K562 (cell line): Measurements from ENCODE around the gene CENPT. TPM values are rescaled to one million over a fixed set of nuclear protein-coding genes. Genes with fewer than 3 reads are reported as not detected.

Experiments
- BACH1 ChIP-seq: fragments of 200-800 bp; sonication (Bioruptor generic); IDR thresholded peaks from 2 replicates; pipeline ENCODE4 v1.6.1; 2016; ENCODE audit warnings: missing genetic modification characterization, missing compliant biosample characterization
- BRD9 ChIP-seq: fragments of 450-650 bp; IDR thresholded peaks from 2 replicates; pipeline ENCODE4 v1.6.1; 2018; ENCODE audit warnings: low read depth; ENCODE audit not compliant: partially characterized antibody
- CHD4 ChIP-seq: fragments of 200-600 bp; sonication (generic); IDR thresholded peaks from 3 replicates; pipeline ENCODE4 v1.6.1; 2012; ENCODE audit warnings: low read depth, mild to moderate bottlenecking, mixed read lengths, low read length, inconsistent platforms; ENCODE audit not compliant: insufficient read depth, insufficient replicate concordance, poor library complexity, severe bottlenecking
- DACH1 ChIP-seq: fragments of 450-650 bp; IDR thresholded peaks from 2 replicates; pipeline ENCODE4 v1.6.1; 2018; ENCODE audit not compliant: partially characterized antibody
- MYNN ChIP-seq, 2 experiments: sonication (generic); formaldehyde crosslinking in 1 of 2; IDR thresholded peaks; 2 replicates each; pipeline versions ENCODE4 v1.5.0 to v1.6.1; 2016 to 2020; ENCODE audit warnings: antibody characterized with exemption in 1 of 2, missing genetic modification reagents in 1 of 2
- PATZ1 ChIP-seq: fragments of 250-450 bp; sonication (Bioruptor Pico); IDR thresholded peaks from 2 replicates; pipeline ENCODE4 v1.5.0; 2020; ENCODE audit warnings: mild to moderate bottlenecking, borderline replicate concordance
- PCBP1 ChIP-seq: fragments of 200-400 bp; formaldehyde crosslinking; IDR thresholded peaks from 2 replicates; pipeline ENCODE4 v1.6.1; 2018; ENCODE audit warnings: mild to moderate bottlenecking, low read depth, low read length; ENCODE audit not compliant: poor library complexity, severe bottlenecking
- RUNX1 ChIP-seq: sonication (generic); IDR thresholded peaks from 2 replicates; pipeline ENCODE4 v1.6.1; 2016; ENCODE audit warnings: antibody characterized with exemption, low read depth
- SMARCB1 ChIP-seq: IDR thresholded peaks from 2 replicates; pipeline ENCODE4 v1.6.1; 2011; ENCODE audit warnings: improper control_type of control experiment, low read depth; ENCODE audit not compliant: insufficient read length
- TGIF2 ChIP-seq: sonication (generic); formaldehyde crosslinking; IDR thresholded peaks from 2 replicates; pipeline ENCODE4 v1.8.1; 2022; ENCODE audit warnings: mild to moderate bottlenecking, missing genetic modification reagents, moderate library complexity
- ZBTB1 ChIP-seq: sonication (generic); formaldehyde crosslinking; IDR thresholded peaks from 2 replicates; pipeline ENCODE4 v1.8.1; 2023; ENCODE audit warnings: missing genetic modification reagents, low read depth, mild to moderate bottlenecking, borderline replicate concordance
- ZNF124 ChIP-seq: sonication (generic); formaldehyde crosslinking; IDR thresholded peaks from 2 replicates; pipeline ENCODE4 v1.8.1; 2022; ENCODE audit warnings: missing genetic modification reagents
- ZNF253 ChIP-seq: fragments of 250-450 bp; sonication (Bioruptor Pico); conservative IDR thresholded peaks from 2 replicates; pipeline ENCODE4 v1.6.1; 2021; ENCODE audit warnings: mild to moderate bottlenecking
- ZNF3 ChIP-seq: fragments of 250-450 bp; sonication (Bioruptor Pico); IDR thresholded peaks from 2 replicates; pipeline ENCODE4 v1.5.0; 2021; ENCODE audit warnings: mild to moderate bottlenecking, moderate library complexity
- polyA plus RNA-seq, 8 experiments: library from polyadenylated mRNA; depleted of rRNA in 4 of 8; stranded (reverse) in 5 of 8; unstranded in 3 of 8; fragments of >200 nt; fragmentation: Nextera tagmentation in 2 of 8; fragmentation: Illumina TruSeq in 1 of 8; extraction: Ambion mirVana in 2 of 8; extraction: Trizol in 1 of 8; gene quantifications; 2 replicates each; pipeline versions ENCODE4 v1.2.1 to v1.2.3, GENCODE V29; 2011 to 2014; ENCODE audit warnings: inconsistent platforms in 1 of 8, missing spikeins in 1 of 8
- total RNA-seq, 7 experiments: library from RNA; depleted of rRNA in 6 of 7; stranded (reverse); fragments of >200 nt in 6 of 7; fragmentation: Illumina TruSeq in 2 of 7; extraction: Trizol in 2 of 7; gene quantifications; 2 replicates each; pipeline versions ENCODE4 v1.2.1 to v1.2.3, GENCODE V29; 2011 to 2021; ENCODE audit warnings: low replicate concordance in 1 of 7
- TF ChIP-seq, protein P1 (sequence below): fragments of 250-450 bp; sonication (Bioruptor Pico); IDR thresholded peaks from 2 replicates; pipeline ENCODE4 v1.4.0; 2020; ENCODE audit warnings: mild to moderate bottlenecking, moderate library complexity
- TF ChIP-seq, protein P2 (sequence below): fragments of 250-450 bp; sonication (Bioruptor Pico); IDR thresholded peaks from 2 replicates; pipeline ENCODE4 v1.4.0; 2020
- TF ChIP-seq, protein P3 (sequence below): fragments of 450-650 bp; formaldehyde crosslinking; IDR thresholded peaks from 2 replicates; pipeline ENCODE4 v1.4.0; 2022; ENCODE audit warnings: missing genetic modification characterization
- TF ChIP-seq, protein P4 (sequence below): fragments of 450-650 bp; conservative IDR thresholded peaks from 2 replicates; pipeline ENCODE4 v1.6.1; 2016; ENCODE audit warnings: missing genetic modification characterization, low read depth, mild to moderate bottlenecking, missing compliant biosample characterization, moderate library complexity

The CENPT gene
- total and polyA plus RNA-seq, 9 of the 15 experiments (the other 6 are each of a cell fraction or from before 2014, with no cell fraction given) = 3.6 to 94.2 (median 44.1) TPM

- no peak for TF ChIP-seq PATZ1 (CRISPR knock-in tag)
- no peak for TF ChIP-seq SMARCB1
- TF ChIP-seq ZNF253 (CRISPR knock-in tag) = no peak
- no peak for TF ChIP-seq CHD4
- TF ChIP-seq, protein P1, sequence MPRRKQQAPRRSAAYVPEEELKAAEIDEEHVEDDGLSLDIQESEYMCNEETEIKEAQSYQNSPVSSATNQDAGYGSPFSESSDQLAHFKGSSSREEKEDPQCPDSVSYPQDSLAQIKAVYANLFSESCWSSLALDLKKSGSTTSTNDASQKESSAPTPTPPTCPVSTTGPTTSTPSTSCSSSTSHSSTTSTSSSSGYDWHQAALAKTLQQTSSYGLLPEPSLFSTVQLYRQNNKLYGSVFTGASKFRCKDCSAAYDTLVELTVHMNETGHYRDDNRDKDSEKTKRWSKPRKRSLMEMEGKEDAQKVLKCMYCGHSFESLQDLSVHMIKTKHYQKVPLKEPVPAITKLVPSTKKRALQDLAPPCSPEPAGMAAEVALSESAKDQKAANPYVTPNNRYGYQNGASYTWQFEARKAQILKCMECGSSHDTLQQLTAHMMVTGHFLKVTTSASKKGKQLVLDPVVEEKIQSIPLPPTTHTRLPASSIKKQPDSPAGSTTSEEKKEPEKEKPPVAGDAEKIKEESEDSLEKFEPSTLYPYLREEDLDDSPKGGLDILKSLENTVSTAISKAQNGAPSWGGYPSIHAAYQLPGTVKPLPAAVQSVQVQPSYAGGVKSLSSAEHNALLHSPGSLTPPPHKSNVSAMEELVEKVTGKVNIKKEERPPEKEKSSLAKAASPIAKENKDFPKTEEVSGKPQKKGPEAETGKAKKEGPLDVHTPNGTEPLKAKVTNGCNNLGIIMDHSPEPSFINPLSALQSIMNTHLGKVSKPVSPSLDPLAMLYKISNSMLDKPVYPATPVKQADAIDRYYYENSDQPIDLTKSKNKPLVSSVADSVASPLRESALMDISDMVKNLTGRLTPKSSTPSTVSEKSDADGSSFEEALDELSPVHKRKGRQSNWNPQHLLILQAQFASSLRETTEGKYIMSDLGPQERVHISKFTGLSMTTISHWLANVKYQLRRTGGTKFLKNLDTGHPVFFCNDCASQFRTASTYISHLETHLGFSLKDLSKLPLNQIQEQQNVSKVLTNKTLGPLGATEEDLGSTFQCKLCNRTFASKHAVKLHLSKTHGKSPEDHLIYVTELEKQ (CRISPR knock-in tag) = no peak
- TF ChIP-seq TGIF2 (CRISPR knock-in tag) = no peak
- peak; percentile 7 for TF ChIP-seq DACH1
- TF ChIP-seq, protein P2, sequence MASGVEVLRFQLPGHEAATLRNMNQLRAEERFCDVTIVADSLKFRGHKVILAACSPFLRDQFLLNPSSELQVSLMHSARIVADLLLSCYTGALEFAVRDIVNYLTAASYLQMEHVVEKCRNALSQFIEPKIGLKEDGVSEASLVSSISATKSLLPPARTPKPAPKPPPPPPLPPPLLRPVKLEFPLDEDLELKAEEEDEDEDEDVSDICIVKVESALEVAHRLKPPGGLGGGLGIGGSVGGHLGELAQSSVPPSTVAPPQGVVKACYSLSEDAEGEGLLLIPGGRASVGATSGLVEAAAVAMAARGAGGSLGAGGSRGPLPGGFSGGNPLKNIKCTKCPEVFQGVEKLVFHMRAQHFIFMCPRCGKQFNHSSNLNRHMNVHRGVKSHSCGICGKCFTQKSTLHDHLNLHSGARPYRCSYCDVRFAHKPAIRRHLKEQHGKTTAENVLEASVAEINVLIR (CRISPR knock-in tag) = peak; percentile 67; the same call in 1 of the 2 replicates
- TF ChIP-seq MYNN (IDR thresholded peaks at IDR 0.05) = no peak
- no peak for TF ChIP-seq MYNN (CRISPR knock-in tag; IDR thresholded peaks at IDR 0.05)
- no peak for TF ChIP-seq BRD9
- no peak for TF ChIP-seq PCBP1
- TF ChIP-seq ZBTB1 = 0 out of 2 replicates have a peak, but pooled peaks have one; percentile 31
- no peak for TF ChIP-seq ZNF124 (CRISPR knock-in tag)
- TF ChIP-seq BACH1 (tag) = peak; percentile 88; the same call in 1 of the 2 replicates
- TF ChIP-seq, protein P3, sequence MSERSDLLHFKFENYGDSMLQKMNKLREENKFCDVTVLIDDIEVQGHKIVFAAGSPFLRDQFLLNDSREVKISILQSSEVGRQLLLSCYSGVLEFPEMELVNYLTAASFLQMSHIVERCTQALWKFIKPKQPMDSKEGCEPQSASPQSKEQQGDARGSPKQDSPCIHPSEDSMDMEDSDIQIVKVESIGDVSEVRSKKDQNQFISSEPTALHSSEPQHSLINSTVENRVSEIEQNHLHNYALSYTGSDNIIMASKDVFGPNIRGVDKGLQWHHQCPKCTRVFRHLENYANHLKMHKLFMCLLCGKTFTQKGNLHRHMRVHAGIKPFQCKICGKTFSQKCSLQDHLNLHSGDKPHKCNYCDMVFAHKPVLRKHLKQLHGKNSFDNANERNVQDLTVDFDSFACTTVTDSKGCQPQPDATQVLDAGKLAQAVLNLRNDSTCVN (CRISPR knock-in tag) = no peak
- TF ChIP-seq, protein P4, sequence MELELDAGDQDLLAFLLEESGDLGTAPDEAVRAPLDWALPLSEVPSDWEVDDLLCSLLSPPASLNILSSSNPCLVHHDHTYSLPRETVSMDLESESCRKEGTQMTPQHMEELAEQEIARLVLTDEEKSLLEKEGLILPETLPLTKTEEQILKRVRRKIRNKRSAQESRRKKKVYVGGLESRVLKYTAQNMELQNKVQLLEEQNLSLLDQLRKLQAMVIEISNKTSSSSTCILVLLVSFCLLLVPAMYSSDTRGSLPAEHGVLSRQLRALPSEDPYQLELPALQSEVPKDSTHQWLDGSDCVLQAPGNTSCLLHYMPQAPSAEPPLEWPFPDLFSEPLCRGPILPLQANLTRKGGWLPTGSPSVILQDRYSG (tag) = peak; percentile 81; the same call in 1 of the 2 replicates
- no peak for TF ChIP-seq ZNF3 (CRISPR knock-in tag)
- TF ChIP-seq RUNX1 = no peak
These were observed 40.9 kb downstream of the CENPT start, which contains the start of the genes RANBP10 and TSNAXIP1 (continued) for GRCh38 chr16:67806428-67807147.
